ENCODE results near the gene EDIL3.

Gene EDIL3

DNA sequence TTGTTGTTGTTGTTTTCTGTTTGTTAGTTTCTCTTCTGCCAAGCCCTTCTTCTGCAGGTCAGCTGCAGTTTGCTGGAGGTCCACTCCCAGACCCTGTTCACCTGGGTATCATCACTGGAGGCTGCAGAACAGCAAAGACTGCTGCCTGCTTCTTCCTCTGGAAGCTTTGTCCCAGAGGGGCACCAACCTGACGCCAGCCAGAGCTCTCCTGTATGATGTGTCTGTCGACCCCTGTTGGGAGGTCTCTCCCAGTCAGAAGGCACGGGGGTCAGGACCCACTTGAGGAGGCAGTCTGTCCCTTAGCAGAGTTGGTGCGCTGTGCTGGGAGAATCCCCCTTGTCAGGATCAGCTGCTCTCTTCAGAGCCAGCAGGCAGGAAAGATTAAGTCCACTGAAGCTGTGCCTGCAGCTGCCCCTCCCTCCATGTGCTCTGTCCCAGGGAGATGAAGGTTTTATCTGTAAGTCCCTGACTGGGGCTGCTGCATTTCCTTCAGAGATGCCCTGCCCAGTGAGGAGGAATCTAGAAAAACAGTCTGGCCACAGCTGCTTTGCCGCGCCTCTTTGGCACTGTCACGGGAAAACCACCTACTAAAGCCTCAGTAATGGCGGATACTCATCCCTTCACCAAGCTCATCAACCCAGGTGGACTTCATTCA lies 299.2 kb downstream of the EDIL3 start:
- Histone ChIP-seq H3K4me1 (ENCODE audit: control insufficient read depth, insufficient read depth, low read length) (no peaks in the 10 kb centered on the region), H3K9me3 (ENCODE audit: control insufficient read depth, insufficient read depth, low read length) (no peaks in the 10 kb centered on the region), H3K9ac (ENCODE audit: low read depth, low read length) (no peak overlapping the region), H3K36me3 (ENCODE audit: control insufficient read depth, insufficient read depth, low read length) (no peaks in the 10 kb centered on the region), H3K4me3 (ENCODE audit: low read depth, low read length) (no peak overlapping the region), H3K27me3 (ENCODE audit: control insufficient read depth, insufficient read depth, low read length) (no peaks in the 10 kb centered on the region)

DNA sequence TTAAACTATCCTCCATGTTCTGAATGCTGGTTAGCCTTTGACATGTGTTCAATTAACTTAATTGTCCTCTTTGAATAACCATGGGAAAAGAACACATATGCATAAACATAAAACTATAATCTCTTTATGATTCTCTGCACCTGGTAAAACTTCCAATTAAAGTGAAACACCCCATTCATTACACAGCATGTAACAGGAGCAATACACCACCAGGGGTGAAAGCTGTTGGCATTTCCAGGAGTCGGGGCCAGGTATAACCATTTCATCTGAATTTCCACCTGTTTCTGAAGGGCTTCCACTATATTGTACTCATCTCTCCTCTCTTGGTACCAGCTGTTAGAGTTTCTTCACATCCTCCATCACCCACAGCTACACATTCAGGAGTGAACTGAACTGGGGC lies 303.8 kb downstream of the EDIL3 start:
- H3K9ac ChIP-seq (ENCODE audit: low read depth, low read length) = no peak overlapping the region
- H3K4me1 ChIP-seq (ENCODE audit: control insufficient read depth, insufficient read depth, low read length) = no peaks in the 10 kb centered on the region
- H3K27me3 ChIP-seq (ENCODE audit: control insufficient read depth, insufficient read depth, low read length) = no peaks in the 10 kb centered on the region
- H3K9me3 ChIP-seq (ENCODE audit: control insufficient read depth, insufficient read depth, low read length) = no peaks in the 10 kb centered on the region
- H3K4me3 ChIP-seq (ENCODE audit: low read depth, low read length) = no peak overlapping the region
- no peaks in the 10 kb centered on the region for H3K36me3 ChIP-seq (ENCODE audit: control insufficient read depth, insufficient read depth, low read length)

DNA sequence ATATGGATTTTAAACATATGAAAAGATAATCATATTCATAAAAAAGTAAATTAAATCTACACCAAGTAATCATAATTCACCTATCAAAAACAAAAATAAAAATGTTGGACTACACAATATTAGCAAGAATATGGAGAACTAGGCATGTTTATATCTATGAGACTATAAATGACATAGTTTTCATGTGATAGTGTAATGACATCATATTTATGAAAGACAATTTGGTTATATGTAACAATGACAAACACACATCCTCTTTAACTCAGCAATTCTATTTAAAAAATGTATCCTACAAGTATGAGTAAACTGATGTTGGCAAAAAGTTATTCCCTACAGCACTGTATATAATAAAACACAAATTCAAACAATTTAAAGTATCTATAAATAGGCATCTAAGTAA lies 312.3 kb downstream of the EDIL3 start:
- Histone ChIP-seq H3K9ac (ENCODE audit: low read depth, low read length) (no peak overlapping the region), H3K4me3 (ENCODE audit: low read depth, low read length) (no peak overlapping the region), H3K9me3 (ENCODE audit: control insufficient read depth, insufficient read depth, low read length) (no peaks in the 10 kb centered on the region), H3K27me3 (ENCODE audit: control insufficient read depth, insufficient read depth, low read length) (no peaks in the 10 kb centered on the region), H3K36me3 (ENCODE audit: control insufficient read depth, insufficient read depth, low read length) (no peaks in the 10 kb centered on the region), H3K4me1 (ENCODE audit: control insufficient read depth, insufficient read depth, low read length) (no peaks in the 10 kb centered on the region)

DNA sequence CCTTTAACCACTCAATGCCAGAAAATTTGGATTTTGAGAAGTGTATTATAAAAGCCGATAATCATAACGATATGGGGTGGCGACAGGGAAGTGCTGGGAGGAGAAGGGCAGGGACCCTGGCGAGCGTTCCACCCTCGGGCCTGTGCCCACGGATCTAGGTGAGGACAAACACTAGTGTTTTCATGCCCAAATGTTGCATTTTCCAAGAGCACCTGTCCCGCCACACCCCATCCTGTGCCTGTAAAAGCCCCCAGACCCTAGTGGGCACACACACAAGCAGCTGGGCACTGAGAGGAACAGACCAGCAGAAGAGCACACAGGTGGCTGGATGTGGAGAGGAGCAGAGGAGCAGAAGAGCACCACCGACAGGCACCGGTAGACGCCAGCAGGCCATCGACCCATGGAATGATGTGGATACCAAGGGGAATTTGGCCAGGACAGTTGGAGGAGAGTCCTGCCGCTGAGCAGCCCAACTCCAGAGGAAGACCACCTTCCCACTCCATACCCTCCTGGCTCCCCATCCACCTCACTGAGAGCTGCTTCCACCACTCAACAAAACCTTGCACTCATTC lies 315.0 kb downstream of the EDIL3 start:
- Histone ChIP-seq H3K9ac (ENCODE audit: low read depth, low read length) (no peak overlapping the region), H3K27me3 (ENCODE audit: control insufficient read depth, insufficient read depth, low read length) (no peaks in the 10 kb centered on the region), H3K36me3 (ENCODE audit: control insufficient read depth, insufficient read depth, low read length) (no peaks in the 10 kb centered on the region), H3K4me3 (ENCODE audit: low read depth, low read length) (no peak overlapping the region), H3K9me3 (ENCODE audit: control insufficient read depth, insufficient read depth, low read length) (no peaks in the 10 kb centered on the region), H3K4me1 (ENCODE audit: control insufficient read depth, insufficient read depth, low read length) (no peaks in the 10 kb centered on the region)

DNA sequence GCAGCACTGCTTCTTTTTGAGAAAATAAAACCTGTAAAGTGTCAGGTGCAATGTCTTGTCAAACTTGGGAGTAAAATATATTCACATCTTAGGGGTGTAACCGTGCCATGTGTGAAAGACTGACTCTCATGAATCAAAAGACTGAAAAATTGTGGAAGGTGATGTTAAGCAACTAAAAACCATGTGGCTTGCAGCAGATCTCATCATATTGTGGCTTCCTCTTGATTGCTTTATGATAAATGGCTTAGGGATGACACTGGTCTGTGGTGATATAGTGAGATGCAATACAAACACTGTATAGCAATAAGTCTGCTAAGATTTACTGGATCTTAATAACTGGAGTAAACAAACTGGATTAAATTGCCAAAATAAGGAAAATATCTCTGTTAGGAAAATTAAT lies 321.6 kb downstream of the EDIL3 start:
- Histone ChIP-seq H3K36me3 (ENCODE audit: control insufficient read depth, insufficient read depth, low read length) (no peaks in the 10 kb centered on the region), H3K9ac (ENCODE audit: low read depth, low read length) (no peak overlapping the region)

DNA sequence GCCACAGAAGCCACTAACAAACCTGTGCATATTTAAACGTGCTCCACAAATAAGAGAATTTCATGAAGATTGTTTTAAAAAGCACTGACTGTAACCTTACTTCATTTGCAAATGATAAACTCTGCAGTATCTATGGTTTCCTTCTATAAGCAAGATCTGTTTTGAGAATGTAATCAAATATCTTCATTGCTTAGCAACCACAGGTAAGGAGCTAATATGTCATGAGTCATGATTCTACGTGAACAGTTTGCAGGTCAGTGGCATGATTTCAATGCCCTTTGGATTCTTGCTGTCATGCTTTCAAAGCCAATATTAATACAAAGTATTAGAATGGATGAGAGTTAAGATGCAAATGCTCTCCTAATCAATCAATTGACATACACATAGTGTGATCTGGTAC lies 325.0 kb downstream of the EDIL3 start:
- Histone ChIP-seq H3K27me3 (ENCODE audit: control insufficient read depth, insufficient read depth, low read length) (no peaks in the 10 kb centered on the region), H3K4me1 (ENCODE audit: control insufficient read depth, insufficient read depth, low read length) (no peaks in the 10 kb centered on the region), H3K9me3 (ENCODE audit: control insufficient read depth, insufficient read depth, low read length) (no peaks in the 10 kb centered on the region), H3K4me3 (ENCODE audit: low read depth, low read length) (no peak overlapping the region), H3K36me3 (ENCODE audit: control insufficient read depth, insufficient read depth, low read length) (no peaks in the 10 kb centered on the region), H3K9ac (ENCODE audit: low read depth, low read length) (no peak overlapping the region)

More for the DNA sequence above, 321.6 kb downstream of the EDIL3 start:
- no peaks in the 10 kb centered on the region for H3K9me3 ChIP-seq (ENCODE audit: control insufficient read depth, insufficient read depth, low read length)
- H3K27me3 ChIP-seq (ENCODE audit: control insufficient read depth, insufficient read depth, low read length) = no peaks in the 10 kb centered on the region
- no peak overlapping the region for H3K4me3 ChIP-seq (ENCODE audit: low read depth, low read length)
- no peaks in the 10 kb centered on the region for H3K4me1 ChIP-seq (ENCODE audit: control insufficient read depth, insufficient read depth, low read length)

DNA sequence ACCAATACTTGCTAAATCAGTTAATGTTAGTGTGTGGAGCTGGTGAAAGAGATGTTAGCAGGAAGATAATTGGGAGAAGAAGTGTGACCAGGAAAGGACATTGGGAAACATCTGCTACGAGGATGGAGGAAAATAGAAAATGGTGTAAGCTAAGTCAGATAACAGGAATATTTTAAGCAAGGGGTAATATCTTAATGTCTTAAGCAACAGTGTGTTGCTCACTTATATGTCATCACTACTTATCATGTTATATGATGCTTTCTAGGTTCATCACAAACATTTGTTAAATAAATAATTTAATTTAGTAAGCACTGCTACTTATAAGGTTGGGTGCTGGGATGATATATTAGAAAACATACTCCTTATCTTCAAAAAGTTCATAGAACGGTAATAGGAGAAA lies 326.1 kb downstream of the EDIL3 start:
- Histone ChIP-seq H3K4me1 (ENCODE audit: control insufficient read depth, insufficient read depth, low read length) (no peaks in the 10 kb centered on the region), H3K27me3 (ENCODE audit: control insufficient read depth, insufficient read depth, low read length) (no peaks in the 10 kb centered on the region), H3K36me3 (ENCODE audit: control insufficient read depth, insufficient read depth, low read length) (no peaks in the 10 kb centered on the region)

DNA sequence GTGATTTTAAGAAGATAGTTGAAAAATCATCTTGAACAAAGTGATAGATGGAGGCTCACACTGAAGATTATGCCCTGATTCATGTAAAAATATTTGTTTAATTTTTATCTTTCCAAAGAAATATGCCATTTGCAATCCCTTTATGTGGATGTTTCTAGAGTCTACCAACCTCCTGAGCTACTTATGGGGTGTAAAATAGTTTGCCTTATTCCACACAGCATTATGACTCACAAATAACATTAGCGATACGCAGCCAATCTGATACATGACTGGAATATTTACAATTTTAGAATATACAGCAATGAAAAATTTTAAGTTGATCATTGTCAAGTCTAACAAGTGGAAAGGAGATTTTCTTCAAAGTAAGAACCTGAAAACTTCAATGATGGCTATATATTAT lies 327.5 kb downstream of the EDIL3 start:
- no peaks in the 10 kb centered on the region for H3K4me1 ChIP-seq (ENCODE audit: control insufficient read depth, insufficient read depth, low read length)
- no peak overlapping the region for H3K9ac ChIP-seq (ENCODE audit: low read depth, low read length)
- H3K36me3 ChIP-seq (ENCODE audit: control insufficient read depth, insufficient read depth, low read length) = no peaks in the 10 kb centered on the region
- no peaks in the 10 kb centered on the region for H3K9me3 ChIP-seq (ENCODE audit: control insufficient read depth, insufficient read depth, low read length)
- no peaks in the 10 kb centered on the region for H3K27me3 ChIP-seq (ENCODE audit: control insufficient read depth, insufficient read depth, low read length)
- no peak overlapping the region for H3K4me3 ChIP-seq (ENCODE audit: low read depth, low read length)

More for the DNA sequence above, 326.1 kb downstream of the EDIL3 start:
- H3K9ac ChIP-seq (ENCODE audit: low read depth, low read length) = no peak overlapping the region
- no peaks in the 10 kb centered on the region for H3K9me3 ChIP-seq (ENCODE audit: control insufficient read depth, insufficient read depth, low read length)
- no peak overlapping the region for H3K4me3 ChIP-seq (ENCODE audit: low read depth, low read length)

DNA sequence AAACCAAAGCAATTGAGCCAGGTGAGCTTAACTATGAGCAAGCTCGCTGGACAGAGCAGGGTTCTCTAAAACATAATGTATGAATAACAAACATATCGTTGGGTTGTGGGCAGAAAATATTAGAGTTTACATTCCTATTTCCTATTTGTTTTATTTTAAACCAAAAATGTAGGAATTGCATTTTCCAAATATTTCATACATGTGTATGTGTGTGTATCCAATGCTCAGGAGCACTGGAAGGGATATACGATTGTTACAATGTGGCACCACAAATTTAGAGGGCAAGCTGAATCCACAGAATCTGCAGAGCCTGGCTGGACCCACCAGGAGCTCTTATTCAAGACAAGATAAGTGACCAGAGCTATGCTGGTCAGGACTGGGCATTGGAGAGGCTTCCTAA lies 338.7 kb downstream of the EDIL3 start:
- no peak overlapping the region for H3K9ac ChIP-seq (ENCODE audit: low read depth, low read length)
- H3K9me3 ChIP-seq (ENCODE audit: control insufficient read depth, insufficient read depth, low read length) = peaks cover 6% of the 10 kb centered on the region
- H3K36me3 ChIP-seq (ENCODE audit: control insufficient read depth, insufficient read depth, low read length) = no peaks in the 10 kb centered on the region
- H3K27me3 ChIP-seq (ENCODE audit: control insufficient read depth, insufficient read depth, low read length) = no peaks in the 10 kb centered on the region
- no peaks in the 10 kb centered on the region for H3K4me1 ChIP-seq (ENCODE audit: control insufficient read depth, insufficient read depth, low read length)
- H3K4me3 ChIP-seq (ENCODE audit: low read depth, low read length) = no peak overlapping the region

DNA sequence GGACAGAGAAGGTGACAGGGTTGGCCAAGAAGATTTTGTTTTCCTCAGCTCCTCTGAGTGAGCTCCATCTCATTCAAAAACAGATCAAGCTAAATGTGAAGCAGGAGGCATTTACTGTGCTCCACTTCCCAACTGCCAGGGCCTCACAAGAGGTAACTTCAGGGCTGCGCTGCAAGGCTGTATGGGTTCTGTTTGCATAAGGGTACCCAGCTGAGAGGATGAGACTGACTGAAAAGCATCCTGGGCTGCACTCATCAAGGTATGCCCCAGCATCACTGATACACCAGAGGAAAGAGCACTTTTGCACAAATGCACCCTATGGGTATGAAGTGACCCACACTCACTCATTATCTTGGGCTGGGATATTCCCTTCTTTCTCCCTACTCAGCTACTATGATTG lies 347.8 kb downstream of the EDIL3 start:
- Histone ChIP-seq H3K9ac (ENCODE audit: low read depth, low read length) (no peak overlapping the region), H3K4me3 (ENCODE audit: low read depth, low read length) (no peak overlapping the region), H3K9me3 (ENCODE audit: control insufficient read depth, insufficient read depth, low read length) (no peaks in the 10 kb centered on the region), H3K4me1 (ENCODE audit: control insufficient read depth, insufficient read depth, low read length) (peaks cover 8% of the 10 kb centered on the region), H3K36me3 (ENCODE audit: control insufficient read depth, insufficient read depth, low read length) (no peaks in the 10 kb centered on the region), H3K27me3 (ENCODE audit: control insufficient read depth, insufficient read depth, low read length) (no peaks in the 10 kb centered on the region)

DNA sequence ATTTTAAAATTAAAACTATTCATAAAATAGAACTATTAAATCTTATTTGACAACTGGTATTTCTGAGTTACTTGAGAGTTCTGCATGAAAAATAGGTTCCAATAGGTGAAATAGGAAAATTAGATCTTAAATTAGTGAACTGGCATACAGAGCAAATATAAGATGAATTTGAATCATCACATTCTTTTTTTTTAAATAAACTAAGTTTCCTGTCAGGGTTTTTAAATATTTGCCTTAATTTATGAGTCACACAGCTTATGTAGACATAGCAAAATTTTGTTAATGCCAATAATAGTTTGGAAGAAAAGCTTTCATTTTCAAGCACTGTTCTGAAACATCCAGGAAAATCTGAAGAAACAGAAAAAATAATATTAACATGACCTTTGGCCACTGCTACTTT lies 352.4 kb downstream of the EDIL3 start:
- Histone ChIP-seq H3K36me3 (ENCODE audit: control insufficient read depth, insufficient read depth, low read length) (no peaks in the 10 kb centered on the region), H3K4me3 (ENCODE audit: low read depth, low read length) (no peak overlapping the region), H3K9me3 (ENCODE audit: control insufficient read depth, insufficient read depth, low read length) (no peaks in the 10 kb centered on the region), H3K27me3 (ENCODE audit: control insufficient read depth, insufficient read depth, low read length) (no peaks in the 10 kb centered on the region), H3K9ac (ENCODE audit: low read depth, low read length) (no peak overlapping the region), H3K4me1 (ENCODE audit: control insufficient read depth, insufficient read depth, low read length) (peaks cover 7% of the 10 kb centered on the region)

DNA sequence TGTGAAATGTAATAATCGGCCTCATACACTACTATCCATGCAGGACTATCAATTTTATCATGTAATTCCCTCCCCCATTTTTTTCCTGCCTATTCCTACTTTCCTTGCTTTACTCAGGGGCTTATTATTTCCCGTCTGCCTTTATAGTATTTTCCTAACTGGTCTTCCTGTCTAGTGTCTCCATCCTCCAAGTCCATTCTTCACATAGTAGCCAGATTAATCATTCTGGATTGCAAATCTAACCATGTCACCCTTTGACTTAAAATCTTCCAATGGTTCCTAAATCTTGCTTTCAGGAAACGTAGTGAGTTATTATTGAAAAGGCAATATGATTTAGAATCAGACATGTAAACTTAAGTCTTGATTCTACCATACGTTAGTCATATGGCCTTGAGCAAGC lies 356.6 kb downstream of the EDIL3 start:
- H3K4me3 ChIP-seq (ENCODE audit: low read depth, low read length) = no peak overlapping the region
- no peaks in the 10 kb centered on the region for H3K27me3 ChIP-seq (ENCODE audit: control insufficient read depth, insufficient read depth, low read length)
- no peaks in the 10 kb centered on the region for H3K4me1 ChIP-seq (ENCODE audit: control insufficient read depth, insufficient read depth, low read length)
- no peaks in the 10 kb centered on the region for H3K36me3 ChIP-seq (ENCODE audit: control insufficient read depth, insufficient read depth, low read length)
- no peak overlapping the region for H3K9ac ChIP-seq (ENCODE audit: low read depth, low read length)
- H3K9me3 ChIP-seq (ENCODE audit: control insufficient read depth, insufficient read depth, low read length) = no peaks in the 10 kb centered on the region

All from iPS-15b (cell line).